Tibial artery (tissue), 4 donors: ENCODE measurements around the gene FRMD5.

Source experiments
- DNase-seq, 2 donors: peaks; one replicate each; pipeline ENCODE4 v3.0.0-alpha.2; 2019
- H3K27ac ChIP-seq, 2 donors: fragments of 200-600 bp; sonication (generic) in 1 of 2; 1 replicate in 1 of 2; 2 replicates in 1 of 2; pipeline ENCODE4 v1.5.1; 2018 to 2019; ENCODE audit warnings: mild to moderate bottlenecking in 1 of 2
- H3K27me3 ChIP-seq, 2 donors: fragments of 200-600 bp; sonication (generic) in 1 of 2; one replicate each; pipeline versions ENCODE4 v1.5.1 to v1.6.0; 2016 to 2019
- H3K36me3 ChIP-seq, 3 donors: fragments of 200-600 bp; sonication (generic) in 2 of 3; one replicate each; pipeline ENCODE4 v1.5.1; 2016 to 2019; ENCODE audit warnings: mild to moderate bottlenecking in 2 of 3
- H3K4me1 ChIP-seq, 4 donors: fragments of 200-600 bp; sonication (generic) in 2 of 4; 1 replicate in 3 of 4; 2 replicates in 1 of 4; pipeline ENCODE4 v1.5.1; 2016 to 2019
- H3K4me3 ChIP-seq, 2 donors: fragments of 200-600 bp; sonication (generic) in 1 of 2; 1 replicate in 1 of 2; 2 replicates in 1 of 2; pipeline ENCODE4 v1.5.1; 2018 to 2019; ENCODE audit warnings: mild to moderate bottlenecking in 2 of 2
- H3K9me3 ChIP-seq, 3 donors: fragments of 200-600 bp; sonication (generic) in 1 of 3; one replicate each; pipeline ENCODE4 v1.5.1; 2016 to 2019
- intact Hi-C: fragments of 100-400 bp; cut with DNase I; formaldehyde crosslinking; loops from one replicate; pipeline ENCODE4 v1.15.0; 2023; ENCODE audit warnings: low total_unique reads
- TF ChIP-seq, protein P1 (sequence below), 2 experiments: fragments of 200-600 bp in 1 of 2; fragments of 450-650 bp in 1 of 2; IDR thresholded peaks; one replicate each; pipeline ENCODE4 v1.5.1; 2017 to 2019; ENCODE audit warnings: antibody characterized with exemption in 2 of 2, mild to moderate bottlenecking in 1 of 2, moderate library complexity in 1 of 2

FRMD5 gene

DNA sequence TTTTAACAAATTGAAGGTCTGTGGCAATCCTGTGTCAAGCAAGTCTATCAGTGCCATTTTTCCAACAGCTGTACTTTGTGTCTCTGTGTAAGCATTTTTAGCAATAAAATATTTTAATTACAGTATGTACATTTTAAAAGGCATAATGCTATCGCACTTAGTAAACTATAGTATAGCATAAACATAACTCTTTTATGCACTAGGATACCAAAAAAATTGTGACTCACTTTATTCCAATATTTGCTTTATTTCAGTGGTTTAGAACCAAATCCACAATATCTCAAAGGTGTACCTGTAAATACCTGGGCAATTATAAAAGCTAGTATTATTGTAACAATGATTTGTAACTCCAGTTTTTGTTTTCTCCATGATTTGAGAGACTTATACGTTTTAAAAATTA lies 46.5 kb downstream of the FRMD5 start:
- Histone ChIP-seq H3K27ac (no peak overlapping the region), H3K36me3 (no peaks in the 10 kb centered on the region), H3K27me3 (no peaks in the 10 kb centered on the region), H3K4me1 (no peaks in the 10 kb centered on the region), H3K9me3 (no peaks in the 10 kb centered on the region), H3K4me3 (no peak overlapping the region)
- intact Hi-C loops = no loop called here
- TF ChIP-seq, protein P1, sequence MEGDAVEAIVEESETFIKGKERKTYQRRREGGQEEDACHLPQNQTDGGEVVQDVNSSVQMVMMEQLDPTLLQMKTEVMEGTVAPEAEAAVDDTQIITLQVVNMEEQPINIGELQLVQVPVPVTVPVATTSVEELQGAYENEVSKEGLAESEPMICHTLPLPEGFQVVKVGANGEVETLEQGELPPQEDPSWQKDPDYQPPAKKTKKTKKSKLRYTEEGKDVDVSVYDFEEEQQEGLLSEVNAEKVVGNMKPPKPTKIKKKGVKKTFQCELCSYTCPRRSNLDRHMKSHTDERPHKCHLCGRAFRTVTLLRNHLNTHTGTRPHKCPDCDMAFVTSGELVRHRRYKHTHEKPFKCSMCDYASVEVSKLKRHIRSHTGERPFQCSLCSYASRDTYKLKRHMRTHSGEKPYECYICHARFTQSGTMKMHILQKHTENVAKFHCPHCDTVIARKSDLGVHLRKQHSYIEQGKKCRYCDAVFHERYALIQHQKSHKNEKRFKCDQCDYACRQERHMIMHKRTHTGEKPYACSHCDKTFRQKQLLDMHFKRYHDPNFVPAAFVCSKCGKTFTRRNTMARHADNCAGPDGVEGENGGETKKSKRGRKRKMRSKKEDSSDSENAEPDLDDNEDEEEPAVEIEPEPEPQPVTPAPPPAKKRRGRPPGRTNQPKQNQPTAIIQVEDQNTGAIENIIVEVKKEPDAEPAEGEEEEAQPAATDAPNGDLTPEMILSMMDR (IDR thresholded peaks at IDR 0.05) = no peak
- DNase-seq = no peak

DNA sequence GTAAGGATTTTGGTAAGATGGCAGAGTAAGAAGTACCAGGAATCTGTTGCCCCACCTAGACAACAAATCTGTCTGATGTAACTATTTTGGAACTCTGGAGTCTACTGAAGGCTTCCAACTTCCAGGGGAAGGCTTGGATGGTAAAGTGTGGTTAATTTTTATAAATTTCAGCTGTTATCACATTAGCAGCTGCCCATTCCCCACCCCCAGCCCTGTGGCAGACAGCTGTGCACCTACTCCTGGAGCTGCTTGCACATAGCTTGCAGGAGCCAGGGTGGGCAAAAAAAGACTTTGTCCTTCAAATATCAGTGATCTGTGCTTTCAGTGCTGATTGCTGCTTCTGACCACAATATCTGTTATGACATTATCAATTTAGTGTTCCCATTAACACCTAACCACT lies 47.4 kb downstream of the FRMD5 start:
- Histone ChIP-seq H3K36me3 (no peaks in the 10 kb centered on the region), H3K27ac (no peak overlapping the region), H3K4me3 (no peak overlapping the region), H3K9me3 (no peaks in the 10 kb centered on the region), H3K4me1 (no peaks in the 10 kb centered on the region), H3K27me3 (no peaks in the 10 kb centered on the region)
- intact Hi-C loops = no loop called here
- TF ChIP-seq, protein P1 (IDR thresholded peaks at IDR 0.05) = no peak
- no peak for DNase-seq

DNA sequence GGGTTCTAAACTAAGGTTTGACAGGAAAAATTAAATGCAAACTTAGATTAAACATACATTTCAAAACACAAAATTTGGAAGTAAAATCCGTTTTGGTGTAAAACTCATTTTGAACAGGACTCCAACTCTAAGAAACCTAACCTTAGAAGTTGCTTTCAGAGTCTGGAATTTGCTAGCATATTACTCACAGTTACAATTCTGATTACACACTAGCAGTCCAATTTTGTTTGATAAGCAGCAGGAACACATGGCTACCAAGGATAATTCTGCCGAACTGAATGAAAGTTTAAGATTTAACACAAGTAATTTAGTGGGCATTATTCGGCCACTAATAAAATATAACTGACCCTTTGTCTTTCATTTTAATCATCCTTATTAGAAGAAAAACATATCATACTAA lies 49.6 kb downstream of the FRMD5 start:
- no peak for DNase-seq
- no peak overlapping the region for H3K27ac ChIP-seq
- H3K27me3 ChIP-seq = no peaks in the 10 kb centered on the region
- no peaks in the 10 kb centered on the region for H3K36me3 ChIP-seq
- H3K4me3 ChIP-seq = no peak overlapping the region
- H3K9me3 ChIP-seq = no peaks in the 10 kb centered on the region
- intact Hi-C loops = no loop called here
- no peaks in the 10 kb centered on the region for H3K4me1 ChIP-seq
- TF ChIP-seq, protein P1 (IDR thresholded peaks at IDR 0.05) = no peak

DNA sequence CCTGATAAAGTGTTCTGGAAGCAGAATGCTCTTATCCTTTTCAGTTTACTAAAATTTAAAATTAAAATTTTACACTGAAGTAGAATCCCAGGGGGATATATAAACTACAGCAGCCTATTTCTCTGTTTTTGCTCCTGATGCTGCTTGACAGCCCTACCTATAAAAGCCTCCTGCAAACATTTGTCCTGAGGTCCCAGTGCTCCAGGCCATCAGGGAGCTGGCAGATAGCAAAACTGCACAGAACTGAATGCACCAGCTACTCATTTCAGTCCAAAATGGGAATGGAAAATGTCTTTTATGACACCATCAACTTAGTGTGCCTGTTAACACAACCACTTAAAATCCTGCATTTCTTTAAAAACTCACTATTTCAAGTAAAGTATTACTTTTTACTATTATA lies 50.1 kb downstream of the FRMD5 start:
- H3K4me1 ChIP-seq = no peaks in the 10 kb centered on the region
- intact Hi-C loops = no loop called here
- H3K9me3 ChIP-seq = no peaks in the 10 kb centered on the region
- H3K4me3 ChIP-seq = no peak overlapping the region
- H3K27me3 ChIP-seq = no peaks in the 10 kb centered on the region
- no peak overlapping the region for H3K27ac ChIP-seq
- DNase-seq = no peak
- H3K36me3 ChIP-seq = no peaks in the 10 kb centered on the region
- TF ChIP-seq, protein P1 (IDR thresholded peaks at IDR 0.05) = no peak

DNA sequence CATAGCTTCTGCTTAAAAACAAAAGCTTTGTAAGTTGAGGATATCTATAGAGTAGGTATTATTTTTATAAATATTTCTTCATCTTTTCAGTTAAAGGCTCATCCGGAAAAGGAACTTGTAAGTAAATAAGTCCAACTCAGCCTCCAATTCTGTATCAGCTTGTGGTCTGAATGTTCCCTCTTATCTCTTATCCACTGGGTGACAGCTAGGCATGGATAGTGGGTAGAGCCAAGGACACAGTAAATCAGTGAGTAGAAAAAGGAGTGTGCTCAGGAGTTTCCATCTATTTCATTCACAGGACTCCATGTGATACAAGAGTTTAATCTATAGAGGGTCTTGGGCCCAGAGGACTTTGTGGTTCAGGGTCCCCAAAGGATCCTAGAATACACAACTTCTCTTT lies 50.9 kb downstream of the FRMD5 start:
- no peaks in the 10 kb centered on the region for H3K9me3 ChIP-seq
- DNase-seq = no peak
- H3K4me1 ChIP-seq = no peaks in the 10 kb centered on the region
- no peak overlapping the region for H3K4me3 ChIP-seq
- no peak overlapping the region for H3K27ac ChIP-seq
- intact Hi-C loops = no loop called here
- TF ChIP-seq, protein P1 (IDR thresholded peaks at IDR 0.05) = no peak
- H3K36me3 ChIP-seq = no peaks in the 10 kb centered on the region
- H3K27me3 ChIP-seq = no peaks in the 10 kb centered on the region

DNA sequence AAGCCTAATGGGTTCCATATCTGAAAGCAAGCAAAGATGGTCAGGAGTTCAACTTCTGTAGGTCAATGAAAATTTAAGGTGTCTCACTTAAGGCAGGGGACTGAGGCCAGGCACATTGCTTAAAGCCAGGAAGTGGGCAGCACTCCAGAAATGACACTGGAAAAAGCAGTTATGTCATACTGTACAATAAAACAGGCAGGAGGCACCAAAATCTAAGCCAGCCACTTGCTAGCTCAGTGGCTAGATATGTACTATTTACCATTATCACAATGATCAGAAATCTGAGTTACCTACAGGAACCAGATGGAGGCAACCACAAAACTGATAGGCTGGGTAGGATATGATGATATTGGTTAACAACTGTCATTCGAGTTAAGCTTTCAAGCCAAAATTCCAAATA lies 57.3 kb downstream of the FRMD5 start:
- Histone ChIP-seq H3K4me1 (no peaks in the 10 kb centered on the region), H3K36me3 (no peaks in the 10 kb centered on the region), H3K9me3 (no peaks in the 10 kb centered on the region), H3K27me3 (no peaks in the 10 kb centered on the region), H3K4me3 (no peak overlapping the region), H3K27ac (no peak overlapping the region)
- intact Hi-C loops = no loop called here
- TF ChIP-seq, protein P1 (IDR thresholded peaks at IDR 0.05) = no peak
- DNase-seq = no peak
